ENCODE data around the gene AQP12B.

DNA sequence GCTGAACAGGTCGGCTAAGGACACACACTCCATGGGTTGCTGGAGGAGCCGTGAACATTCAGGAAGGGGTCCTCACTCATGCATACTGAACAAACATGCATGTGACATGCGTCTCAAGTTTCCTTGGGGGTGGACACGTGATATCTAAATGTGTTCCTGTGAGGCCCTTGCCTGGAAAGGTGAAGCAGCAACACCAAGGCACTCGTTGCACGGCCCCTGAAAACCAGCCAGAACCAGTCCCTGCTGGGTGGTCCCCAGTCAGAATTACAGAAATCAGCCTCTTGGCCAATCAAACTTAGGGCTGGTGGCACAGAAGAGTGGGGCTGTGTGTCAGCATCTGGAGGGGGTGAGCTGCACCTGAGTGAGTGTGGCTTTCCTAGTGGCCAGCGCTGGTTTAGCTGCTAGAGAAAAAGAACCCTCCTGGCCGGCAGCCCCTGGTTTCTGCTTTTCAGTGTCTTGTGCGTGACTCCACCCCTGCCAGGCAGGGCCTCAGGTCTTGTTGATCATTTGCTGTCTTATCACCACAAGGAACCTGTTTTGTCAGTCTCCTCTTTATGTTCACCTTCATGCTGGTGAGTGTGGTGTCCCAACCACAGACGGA lies 3.2 kb upstream of the AQP12B start:
- TF ChIP-seq, protein P1, sequence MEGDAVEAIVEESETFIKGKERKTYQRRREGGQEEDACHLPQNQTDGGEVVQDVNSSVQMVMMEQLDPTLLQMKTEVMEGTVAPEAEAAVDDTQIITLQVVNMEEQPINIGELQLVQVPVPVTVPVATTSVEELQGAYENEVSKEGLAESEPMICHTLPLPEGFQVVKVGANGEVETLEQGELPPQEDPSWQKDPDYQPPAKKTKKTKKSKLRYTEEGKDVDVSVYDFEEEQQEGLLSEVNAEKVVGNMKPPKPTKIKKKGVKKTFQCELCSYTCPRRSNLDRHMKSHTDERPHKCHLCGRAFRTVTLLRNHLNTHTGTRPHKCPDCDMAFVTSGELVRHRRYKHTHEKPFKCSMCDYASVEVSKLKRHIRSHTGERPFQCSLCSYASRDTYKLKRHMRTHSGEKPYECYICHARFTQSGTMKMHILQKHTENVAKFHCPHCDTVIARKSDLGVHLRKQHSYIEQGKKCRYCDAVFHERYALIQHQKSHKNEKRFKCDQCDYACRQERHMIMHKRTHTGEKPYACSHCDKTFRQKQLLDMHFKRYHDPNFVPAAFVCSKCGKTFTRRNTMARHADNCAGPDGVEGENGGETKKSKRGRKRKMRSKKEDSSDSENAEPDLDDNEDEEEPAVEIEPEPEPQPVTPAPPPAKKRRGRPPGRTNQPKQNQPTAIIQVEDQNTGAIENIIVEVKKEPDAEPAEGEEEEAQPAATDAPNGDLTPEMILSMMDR (conservative IDR thresholded peaks at IDR 0.05), result no peak; the same call in 1 of the 2 replicates
- no peak for TF ChIP-seq ZFX (IDR thresholded peaks at IDR 0.05)
